ENCODE data around the gene SLC22A1.
"Not testable (repeated sequence)": the region's sequence is repeated elsewhere in the genome, so short reads cannot be mapped to it uniquely, and the experiment has no call there.

Gene SLC22A1

DNA sequence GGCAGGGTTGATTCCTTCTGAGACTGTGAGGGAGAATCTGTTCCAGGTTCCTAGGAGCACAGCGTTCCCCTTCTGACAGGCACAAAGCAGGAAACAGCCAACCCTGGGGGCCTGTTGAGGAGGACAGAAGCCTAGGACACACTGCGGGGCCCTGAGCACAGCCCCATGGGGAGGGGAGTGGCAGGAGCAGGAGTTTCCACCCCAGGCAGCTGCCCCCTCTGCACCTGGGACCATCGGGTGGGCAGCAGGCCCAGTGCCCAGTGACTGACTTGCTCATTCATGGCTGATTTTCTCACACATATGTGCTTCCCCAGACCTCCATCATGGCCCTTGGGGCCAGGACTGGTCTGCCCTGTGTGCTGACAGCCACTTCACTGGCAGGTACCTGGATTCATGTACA is 6.2 kb upstream of the SLC22A1 start:
- Mint-ChIP-seq H3K36me3 (ENCODE audit: insufficient read depth) (peaks cover 6% of the 10 kb centered on the region), H3K4me3 (no peak overlapping the region), H3K27ac (ENCODE audit: low read depth) (no peak overlapping the region), H3K9me3 (no peaks in the 10 kb centered on the region), H3K4me1 (peaks cover 8% of the 10 kb centered on the region), H3K27me3 (no peaks in the 10 kb centered on the region)
- ATAC-seq (replicated peaks; ENCODE audit: extremely low read depth, poor library complexity, severe bottlenecking) (no peak), DNase-seq (ENCODE audit: low spot score in 2 of 2) (no peak)

DNA sequence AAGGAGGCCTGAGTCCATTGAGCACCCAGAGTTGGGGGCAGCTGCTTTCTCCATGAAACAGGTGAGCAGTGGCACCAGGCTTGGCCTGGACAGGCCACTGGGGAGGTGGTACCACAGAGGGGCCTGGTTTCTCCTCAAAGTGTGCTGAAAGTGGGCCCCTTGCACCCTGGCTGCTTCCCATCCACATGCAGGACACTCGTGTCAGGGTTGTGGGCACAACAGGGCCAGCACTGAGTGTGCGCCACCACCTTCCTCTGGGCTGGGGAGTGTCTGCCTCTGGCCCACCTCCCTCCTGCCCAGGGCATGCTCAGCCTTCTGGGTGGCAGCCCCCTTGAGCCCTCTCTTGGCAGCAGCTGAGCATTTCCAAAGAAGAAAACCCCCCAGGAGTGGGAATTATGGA is 5.2 kb upstream of the SLC22A1 start:
- DNase-seq (ENCODE audit: low spot score in 2 of 2) (no peak), ATAC-seq (replicated peaks; ENCODE audit: extremely low read depth, poor library complexity, severe bottlenecking) (no peak)
- Mint-ChIP-seq H3K27me3 (no peaks in the 10 kb centered on the region), H3K27ac (ENCODE audit: low read depth) (no peak overlapping the region), H3K4me3 (no peak overlapping the region), H3K36me3 (ENCODE audit: insufficient read depth) (peaks cover 4% of the 10 kb centered on the region), H3K9me3 (no peaks in the 10 kb centered on the region), H3K4me1 (no peaks in the 10 kb centered on the region)

DNA sequence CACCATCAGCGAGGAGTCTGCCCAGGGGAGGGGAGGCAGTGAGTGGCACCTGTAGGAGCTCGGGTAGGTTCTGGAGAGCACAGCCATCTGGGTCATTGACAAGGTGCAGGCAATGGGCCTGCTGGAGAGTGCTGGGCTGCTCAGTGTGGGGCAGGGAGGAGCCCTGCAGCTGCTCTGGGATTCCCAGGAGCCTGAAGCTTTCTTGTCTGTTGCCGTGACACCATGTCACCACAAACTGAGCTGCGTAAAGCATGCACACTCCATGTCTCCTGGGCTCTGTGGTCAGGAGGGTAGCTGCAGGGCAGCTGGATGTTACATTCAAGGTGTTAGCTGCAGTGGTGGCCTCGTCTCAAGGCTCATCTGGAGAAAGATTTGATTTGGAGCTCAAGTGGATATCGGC is 4.5 kb upstream of the SLC22A1 start:
- H3K27me3 Mint-ChIP-seq: no peaks in the 10 kb centered on the region
- H3K27ac Mint-ChIP-seq (ENCODE audit: low read depth): no peak overlapping the region
- DNase-seq (ENCODE audit: low spot score in 2 of 2) (no peak), ATAC-seq (replicated peaks; ENCODE audit: extremely low read depth, poor library complexity, severe bottlenecking) (no peak)
- no peaks in the 10 kb centered on the region for H3K9me3 Mint-ChIP-seq
- no peaks in the 10 kb centered on the region for H3K4me1 Mint-ChIP-seq
- H3K4me3 Mint-ChIP-seq: no peak overlapping the region
- H3K36me3 Mint-ChIP-seq (ENCODE audit: insufficient read depth): peaks cover 4% of the 10 kb centered on the region

DNA sequence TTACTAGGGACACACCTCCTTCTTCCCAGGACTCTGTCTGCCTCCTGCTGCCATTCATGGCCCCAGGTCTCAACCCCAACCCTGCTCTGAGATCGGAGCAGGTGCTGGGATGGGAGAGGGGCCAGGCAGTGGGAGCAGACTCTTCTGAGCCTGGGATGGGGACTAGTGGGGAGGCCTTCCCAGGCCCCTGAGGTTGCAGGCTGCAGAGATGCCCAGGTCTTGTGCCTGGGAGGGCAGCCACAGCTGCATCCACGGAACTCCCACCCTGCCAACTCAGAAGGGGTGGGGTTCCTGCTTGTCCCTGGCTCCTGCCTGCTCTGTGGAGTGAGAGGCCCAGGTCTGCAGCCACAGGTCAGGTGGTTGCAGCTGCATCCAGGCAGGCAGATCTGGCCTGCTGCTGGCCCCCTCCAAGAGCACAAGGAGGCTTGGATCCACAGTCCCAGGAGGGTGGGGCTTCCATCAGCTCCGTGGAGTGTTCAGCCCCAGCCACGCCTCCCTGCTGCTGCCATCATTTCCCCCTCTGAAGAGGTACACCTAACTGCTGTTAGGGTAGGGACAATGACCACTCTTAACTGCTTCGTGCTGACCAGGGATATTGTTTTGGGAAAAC is 2.9 kb upstream of the SLC22A1 start:
- no peaks in the 10 kb centered on the region for H3K9me3 Mint-ChIP-seq
- H3K27ac Mint-ChIP-seq (ENCODE audit: low read depth): no peak overlapping the region
- no peaks in the 10 kb centered on the region for H3K27me3 Mint-ChIP-seq
- H3K4me1 Mint-ChIP-seq: no peaks in the 10 kb centered on the region
- no peak overlapping the region for H3K4me3 Mint-ChIP-seq
- ATAC-seq (replicated peaks; ENCODE audit: extremely low read depth, poor library complexity, severe bottlenecking): no peak
- no peak for DNase-seq (ENCODE audit: low spot score in 2 of 2)
- H3K36me3 Mint-ChIP-seq (ENCODE audit: insufficient read depth): peaks cover 1% of the 10 kb centered on the region

DNA sequence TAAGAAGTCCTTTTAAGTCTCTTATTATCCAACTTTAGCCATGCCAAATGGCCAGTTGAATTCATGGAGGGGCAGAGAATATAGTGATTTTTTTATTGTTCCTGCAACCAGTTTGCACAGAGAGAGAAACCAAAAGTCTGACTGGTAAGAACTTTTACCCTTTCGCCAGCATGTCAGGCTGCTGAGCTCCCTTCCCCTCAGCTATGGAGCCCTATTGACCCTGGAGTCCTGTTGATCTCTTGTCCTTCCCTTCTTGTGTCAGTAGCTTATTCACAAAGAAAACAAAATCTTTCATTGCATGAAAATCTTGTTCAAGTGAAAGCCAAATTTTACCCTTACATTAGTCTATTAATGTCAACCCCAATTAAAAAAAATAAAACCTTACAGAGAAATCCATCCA is 1.5 kb upstream of the SLC22A1 start:
- Mint-ChIP-seq H3K4me1 (no peaks in the 10 kb centered on the region), H3K27me3 (no peaks in the 10 kb centered on the region), H3K4me3 (no peak overlapping the region), H3K27ac (ENCODE audit: low read depth) (no peak overlapping the region), H3K36me3 (ENCODE audit: insufficient read depth) (peaks cover 2% of the 10 kb centered on the region), H3K9me3 (no peaks in the 10 kb centered on the region)
- DNase-seq (ENCODE audit: low spot score in 2 of 2) (no peak), ATAC-seq (replicated peaks; ENCODE audit: extremely low read depth, poor library complexity, severe bottlenecking) (no peak)

DNA sequence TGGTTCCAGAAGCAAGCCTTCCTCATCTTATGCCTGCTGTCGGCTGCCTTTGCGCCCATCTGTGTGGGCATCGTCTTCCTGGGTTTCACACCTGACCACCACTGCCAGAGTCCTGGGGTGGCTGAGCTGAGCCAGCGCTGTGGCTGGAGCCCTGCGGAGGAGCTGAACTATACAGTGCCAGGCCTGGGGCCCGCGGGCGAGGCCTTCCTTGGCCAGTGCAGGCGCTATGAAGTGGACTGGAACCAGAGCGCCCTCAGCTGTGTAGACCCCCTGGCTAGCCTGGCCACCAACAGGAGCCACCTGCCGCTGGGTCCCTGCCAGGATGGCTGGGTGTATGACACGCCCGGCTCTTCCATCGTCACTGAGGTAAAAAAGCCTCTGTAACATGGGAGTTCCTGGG is 366 bp downstream of the SLC22A1 start:
- Mint-ChIP-seq H3K9me3 (no peaks in the 10 kb centered on the region), H3K36me3 (ENCODE audit: insufficient read depth) (peaks cover 2% of the 10 kb centered on the region), H3K27ac (ENCODE audit: low read depth) (no peak overlapping the region), H3K27me3 (no peaks in the 10 kb centered on the region), H3K4me1 (no peaks in the 10 kb centered on the region), H3K4me3 (no peak overlapping the region)
- ATAC-seq (replicated peaks; ENCODE audit: extremely low read depth, poor library complexity, severe bottlenecking): no peak
- DNase-seq (ENCODE audit: low spot score in 2 of 2): no peak

DNA sequence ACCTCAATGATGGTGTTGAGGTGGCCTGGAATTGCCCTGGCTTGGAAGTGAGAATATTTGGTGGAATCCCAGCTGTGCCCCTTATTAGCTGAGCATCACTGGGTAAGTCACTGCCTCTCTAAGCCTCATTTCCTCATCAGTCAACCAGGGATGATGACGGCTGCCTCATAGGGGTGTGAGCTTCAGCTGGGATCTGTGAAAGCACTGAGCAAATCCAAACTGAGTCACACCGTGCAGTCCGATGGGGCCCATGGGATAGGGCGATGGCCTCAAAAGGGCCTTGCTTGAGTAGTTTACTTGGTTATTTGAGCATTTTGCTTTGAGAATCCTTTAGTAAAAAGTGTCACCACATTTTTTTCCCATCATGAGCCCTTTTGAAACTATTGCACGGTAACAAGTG is 1.1 kb downstream of the SLC22A1 start:
- Mint-ChIP-seq H3K36me3 (ENCODE audit: insufficient read depth) (peaks cover 2% of the 10 kb centered on the region), H3K27me3 (no peaks in the 10 kb centered on the region), H3K4me3 (no peak overlapping the region), H3K27ac (ENCODE audit: low read depth) (no peak overlapping the region), H3K9me3 (no peaks in the 10 kb centered on the region), H3K4me1 (no peaks in the 10 kb centered on the region)
- ATAC-seq (replicated peaks; ENCODE audit: extremely low read depth, poor library complexity, severe bottlenecking) (no peak), DNase-seq (ENCODE audit: low spot score in 2 of 2) (no peak)

DNA sequence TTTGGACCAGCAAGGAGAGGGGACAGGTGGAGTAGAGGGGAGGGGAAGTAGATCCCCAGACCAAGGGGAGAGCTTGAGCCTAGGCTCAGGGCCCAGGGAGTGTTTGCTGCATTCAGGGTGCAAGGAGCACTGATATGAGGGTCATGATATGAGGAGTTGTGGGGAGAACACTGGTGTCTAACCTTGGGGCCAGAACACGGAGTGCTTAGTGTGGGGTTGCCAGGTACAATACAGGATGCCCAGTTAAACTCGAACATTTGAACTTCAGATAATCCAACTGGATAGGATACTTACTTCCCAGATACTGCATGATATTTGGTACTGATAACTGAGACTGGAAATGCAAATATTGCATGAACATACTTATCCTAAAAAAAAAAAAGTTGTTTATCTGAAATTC is 2.4 kb downstream of the SLC22A1 start:
- H3K4me3 Mint-ChIP-seq: no peak overlapping the region
- H3K27ac Mint-ChIP-seq (ENCODE audit: low read depth): no peak overlapping the region
- no peaks in the 10 kb centered on the region for H3K9me3 Mint-ChIP-seq
- no peaks in the 10 kb centered on the region for H3K27me3 Mint-ChIP-seq
- no peak for DNase-seq (ENCODE audit: low spot score in 2 of 2)
- H3K36me3 Mint-ChIP-seq (ENCODE audit: insufficient read depth): peaks cover 2% of the 10 kb centered on the region
- no peaks in the 10 kb centered on the region for H3K4me1 Mint-ChIP-seq
- ATAC-seq (replicated peaks; ENCODE audit: extremely low read depth, poor library complexity, severe bottlenecking): no peak

DNA sequence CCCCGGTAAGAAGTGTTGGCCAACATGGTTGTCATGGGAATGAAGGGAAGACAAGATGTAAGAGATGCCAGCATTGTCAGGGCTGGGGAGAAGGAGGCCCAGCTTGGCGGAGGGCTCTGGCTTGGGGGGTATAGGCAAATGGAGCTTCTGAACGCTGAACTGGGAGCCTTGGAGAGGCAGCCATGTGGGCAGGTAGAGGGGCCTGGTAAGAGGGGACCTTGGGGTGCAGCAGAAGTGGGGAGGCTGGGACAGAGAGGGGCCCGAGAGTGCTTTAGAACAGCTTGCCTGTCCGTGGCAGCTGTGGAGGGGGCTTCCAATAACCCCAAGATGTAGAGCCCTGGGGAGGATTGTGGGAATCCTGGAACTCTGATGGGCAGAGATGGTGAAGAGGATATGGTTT is 3.0 kb downstream of the SLC22A1 start:
- Mint-ChIP-seq H3K4me3 (no peak overlapping the region), H3K9me3 (no peaks in the 10 kb centered on the region), H3K36me3 (ENCODE audit: insufficient read depth) (peaks cover 2% of the 10 kb centered on the region), H3K27me3 (no peaks in the 10 kb centered on the region), H3K4me1 (no peaks in the 10 kb centered on the region), H3K27ac (ENCODE audit: low read depth) (no peak overlapping the region)
- ATAC-seq (replicated peaks; ENCODE audit: extremely low read depth, poor library complexity, severe bottlenecking) (no peak), DNase-seq (ENCODE audit: low spot score in 2 of 2) (no peak)

DNA sequence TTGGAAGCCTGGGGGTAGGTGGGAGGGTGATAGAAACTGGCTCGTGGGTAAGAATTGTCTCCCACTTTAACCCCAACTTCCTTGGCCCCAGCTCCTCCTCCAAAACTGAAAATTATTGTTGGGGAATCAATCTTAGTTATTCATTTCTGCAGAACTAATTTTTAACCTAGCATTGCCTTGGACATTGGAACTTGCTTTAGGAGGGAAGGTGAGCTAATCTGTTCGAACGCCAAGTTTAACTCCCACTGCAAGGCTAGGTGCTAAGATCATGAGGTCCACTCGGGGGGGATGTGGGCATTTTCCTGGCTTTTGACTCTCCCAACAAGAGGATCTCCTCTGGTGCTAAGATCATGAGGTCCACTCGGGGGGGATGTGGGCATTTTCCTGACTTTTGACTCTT is 3.5 kb downstream of the SLC22A1 start:
- H3K9me3 Mint-ChIP-seq; H3K36me3 Mint-ChIP-seq (ENCODE audit: insufficient read depth); H3K4me1 Mint-ChIP-seq; H3K4me3 Mint-ChIP-seq; H3K27ac Mint-ChIP-seq (ENCODE audit: low read depth); H3K27me3 Mint-ChIP-seq; DNase-seq (ENCODE audit: low spot score in 2 of 2); ATAC-seq (replicated peaks; ENCODE audit: extremely low read depth, poor library complexity, severe bottlenecking): not testable (repeated sequence)

DNA sequence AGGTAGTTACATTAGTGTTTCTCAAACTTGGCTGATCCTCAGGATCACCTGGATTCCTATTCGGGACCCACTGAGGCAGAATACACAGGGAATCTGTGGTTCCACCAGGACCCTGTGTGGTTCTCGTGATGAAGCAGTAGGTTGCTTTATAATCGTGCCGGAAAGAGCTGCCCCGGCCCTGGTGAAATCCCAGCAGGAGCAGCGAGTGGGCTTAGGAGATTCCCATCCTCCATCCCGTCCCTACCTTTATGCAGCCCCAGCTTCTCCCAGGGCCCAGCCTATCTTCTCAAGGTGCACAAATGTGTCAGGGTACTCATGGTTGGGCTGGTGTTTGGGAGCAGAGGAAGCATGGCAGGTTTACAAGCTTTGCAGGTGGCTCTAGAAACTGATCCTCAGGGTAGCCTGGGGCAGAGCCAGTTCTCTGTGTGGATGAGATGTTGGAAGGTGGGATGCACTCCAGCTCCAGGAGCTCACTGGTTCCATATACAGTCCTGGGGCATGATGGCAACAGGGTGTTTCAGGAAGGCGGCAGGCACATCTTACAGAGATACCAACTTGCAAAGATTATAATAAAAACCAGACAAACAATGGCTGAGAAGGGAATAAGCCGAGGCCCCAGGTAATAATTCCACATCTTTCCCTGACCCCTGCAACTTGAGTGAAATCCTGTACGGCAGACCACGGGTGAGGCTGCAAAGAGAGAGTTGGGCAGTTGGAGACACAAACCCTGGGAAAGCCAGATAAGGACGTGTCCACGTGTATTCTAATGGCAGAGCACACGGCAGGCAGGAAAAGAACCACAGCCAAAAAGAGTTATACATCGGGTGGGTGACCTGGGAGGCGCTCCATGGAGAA is 5.9 kb downstream of the SLC22A1 start:
- no peaks in the 10 kb centered on the region for H3K9me3 Mint-ChIP-seq
- no peak overlapping the region for H3K27ac Mint-ChIP-seq (ENCODE audit: low read depth)
- DNase-seq (ENCODE audit: low spot score in 2 of 2) (no peak), ATAC-seq (replicated peaks; ENCODE audit: extremely low read depth, poor library complexity, severe bottlenecking) (no peak)
- peaks cover 6% of the 10 kb centered on the region for H3K36me3 Mint-ChIP-seq (ENCODE audit: insufficient read depth)
- no peak overlapping the region for H3K4me3 Mint-ChIP-seq
- no peaks in the 10 kb centered on the region for H3K27me3 Mint-ChIP-seq
- no peaks in the 10 kb centered on the region for H3K4me1 Mint-ChIP-seq

DNA sequence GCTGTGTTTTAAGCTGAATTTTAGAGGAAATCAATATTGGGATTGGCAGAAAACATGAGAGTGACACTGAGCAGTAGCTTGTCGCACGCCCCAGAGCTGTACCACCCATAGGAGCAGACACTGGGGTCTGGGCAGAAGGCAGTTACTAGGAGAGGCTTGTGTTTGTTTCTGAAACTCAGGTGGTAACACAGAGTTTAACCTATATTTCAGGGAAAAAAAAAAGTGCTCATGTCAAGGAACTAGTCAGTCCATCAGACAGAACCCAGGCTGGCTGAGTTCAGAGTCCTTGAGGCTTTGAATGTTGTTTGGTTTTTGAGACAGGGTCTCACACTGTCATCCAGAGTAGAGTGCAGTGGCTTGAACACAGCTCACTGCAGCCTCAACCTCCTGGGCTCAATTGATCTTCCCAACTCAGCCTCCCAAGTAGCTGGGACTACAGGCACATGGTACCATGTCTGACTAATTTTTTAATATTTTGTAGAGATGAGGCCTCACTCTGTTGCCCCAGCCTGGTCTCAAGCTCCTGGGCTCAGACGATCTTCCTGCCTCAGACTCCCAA is 6.6 kb downstream of the SLC22A1 start:
- no peak for ATAC-seq (replicated peaks; ENCODE audit: extremely low read depth, poor library complexity, severe bottlenecking)
- H3K36me3 Mint-ChIP-seq (ENCODE audit: insufficient read depth): peaks cover 5% of the 10 kb centered on the region
- H3K27me3 Mint-ChIP-seq: no peaks in the 10 kb centered on the region
- no peak overlapping the region for H3K4me3 Mint-ChIP-seq
- H3K4me1 Mint-ChIP-seq: no peaks in the 10 kb centered on the region
- no peaks in the 10 kb centered on the region for H3K9me3 Mint-ChIP-seq
- DNase-seq (ENCODE audit: low spot score in 2 of 2): no peak
- no peak overlapping the region for H3K27ac Mint-ChIP-seq (ENCODE audit: low read depth)

DNA sequence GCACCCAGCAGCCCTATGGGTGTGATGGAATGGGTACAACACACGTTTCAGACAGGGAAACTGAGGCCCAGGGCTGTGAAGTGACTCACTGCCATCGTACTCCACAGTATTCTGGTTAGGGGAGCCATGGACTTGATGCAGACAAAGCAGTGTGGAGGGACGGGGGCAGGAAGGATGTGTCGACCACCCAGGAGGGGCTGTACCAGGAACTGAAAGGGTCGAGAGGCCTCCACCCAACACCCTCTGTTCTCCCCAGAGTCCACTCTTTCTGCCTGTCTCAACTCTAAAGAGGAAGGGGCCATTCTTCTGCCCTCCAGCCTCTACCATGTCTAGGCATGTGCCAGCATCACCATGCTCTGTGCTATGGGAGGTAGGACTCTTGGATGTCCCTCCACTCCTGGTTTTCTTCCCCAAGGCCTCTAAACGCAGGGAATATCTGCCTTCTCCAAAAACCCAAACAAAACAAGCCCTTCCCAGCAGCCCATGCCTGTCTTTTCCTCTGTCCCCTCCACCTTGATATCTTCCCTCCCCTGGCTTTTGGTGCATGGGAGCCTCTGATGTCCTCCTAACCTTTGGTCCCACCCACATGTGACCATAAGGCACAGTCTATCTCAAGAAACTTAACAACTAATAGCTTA is 7.4 kb downstream of the SLC22A1 start:
- no peaks in the 10 kb centered on the region for H3K4me1 Mint-ChIP-seq
- H3K4me3 Mint-ChIP-seq: no peak overlapping the region
- ATAC-seq (replicated peaks; ENCODE audit: extremely low read depth, poor library complexity, severe bottlenecking) (no peak), DNase-seq (ENCODE audit: low spot score in 2 of 2) (no peak)
- H3K9me3 Mint-ChIP-seq: no peaks in the 10 kb centered on the region
- H3K27me3 Mint-ChIP-seq: no peaks in the 10 kb centered on the region
- H3K27ac Mint-ChIP-seq (ENCODE audit: low read depth): no peak overlapping the region
- H3K36me3 Mint-ChIP-seq (ENCODE audit: insufficient read depth): peaks cover 4% of the 10 kb centered on the region

Data from central memory CD8-positive, alpha-beta T cell (primary cell).